HepG2 (cell line): ENCODE measurements around the gene VPS13D. TPM values are rescaled to one million over a fixed set of nuclear protein-coding genes. Genes with fewer than 3 reads are reported as not detected.

ENCODE experiments used
- EEA1 ChIP-seq: sonication (generic); formaldehyde crosslinking; IDR thresholded peaks from 2 replicates; pipeline ENCODE4 v1.5.1; 2020; ENCODE audit warnings: mild to moderate bottlenecking, missing genetic modification reagents, borderline replicate concordance
- HNRNPH1 ChIP-seq: fragments of 200-400 bp; formaldehyde crosslinking; optimal IDR thresholded peaks from 2 replicates; pipeline ENCODE3; 2017; ENCODE audit warnings: mild to moderate bottlenecking, low read depth, low read length
- KDM4B ChIP-seq: sonication (generic); formaldehyde crosslinking; IDR thresholded peaks from 2 replicates; pipeline ENCODE4 v1.4.0; 2020; ENCODE audit warnings: missing genetic modification reagents
- NFYB ChIP-seq: sonication (generic); formaldehyde crosslinking; IDR thresholded peaks from 2 replicates; pipeline ENCODE4 v1.4.0; 2020; ENCODE audit warnings: missing genetic modification reagents
- NPAS2 ChIP-seq: sonication (generic); formaldehyde crosslinking; IDR thresholded peaks from 2 replicates; pipeline ENCODE4 v1.8.0; 2022; ENCODE audit warnings: mild to moderate bottlenecking, missing genetic modification reagents, borderline replicate concordance
- PPARG ChIP-seq: conservative IDR thresholded peaks from 2 replicates; pipeline ENCODE4 v1.6.1; 2016; ENCODE audit warnings: missing biosample characterization, missing genetic modification reagents
- RELA ChIP-seq: sonication (generic); formaldehyde crosslinking; IDR thresholded peaks from 2 replicates; pipeline ENCODE4 v1.4.0; 2020; ENCODE audit warnings: missing genetic modification reagents
- TCF7L2 ChIP-seq: IDR thresholded peaks from 2 replicates; pipeline ENCODE4 v1.6.1; 2011; ENCODE audit warnings: mild to moderate bottlenecking, low read depth, low read length, moderate library complexity
- TEAD3 ChIP-seq: optimal IDR thresholded peaks from 2 replicates; pipeline ENCODE3; 2016; ENCODE audit warnings: borderline replicate concordance
- TMF1 ChIP-seq: sonication (generic); formaldehyde crosslinking; IDR thresholded peaks from 2 replicates; pipeline ENCODE4 v1.8.1; 2022; ENCODE audit warnings: low read depth, missing genetic modification reagents
- ZBTB20 ChIP-seq: sonication (generic); formaldehyde crosslinking; IDR thresholded peaks from 2 replicates; pipeline ENCODE4 v1.8.1; 2023; ENCODE audit warnings: missing genetic modification reagents, low read depth, mild to moderate bottlenecking, borderline replicate concordance
- ZIK1 ChIP-seq: sonication (generic); formaldehyde crosslinking; IDR thresholded peaks from 2 replicates; pipeline ENCODE4 v1.5.0; 2020; ENCODE audit warnings: mild to moderate bottlenecking, low read depth, missing genetic modification reagents, borderline replicate concordance
- ZKSCAN5 ChIP-seq: sonication (generic); formaldehyde crosslinking; IDR thresholded peaks from 2 replicates; pipeline ENCODE4 v1.5.1; 2020; ENCODE audit warnings: mild to moderate bottlenecking, missing genetic modification reagents
- ZNF20 ChIP-seq: sonication (generic); formaldehyde crosslinking; IDR thresholded peaks from 2 replicates; pipeline ENCODE4 v1.4.0; 2020; ENCODE audit warnings: mild to moderate bottlenecking, moderate library complexity, missing genetic modification reagents
- ZNF232 ChIP-seq: sonication (generic); formaldehyde crosslinking; IDR thresholded peaks from 2 replicates; pipeline ENCODE4 v1.4.0; 2020; ENCODE audit warnings: missing genetic modification reagents, borderline replicate concordance
- ZNF253 ChIP-seq: sonication (generic); formaldehyde crosslinking; IDR thresholded peaks from 2 replicates; pipeline ENCODE4 v1.8.0; 2022; ENCODE audit warnings: mild to moderate bottlenecking, missing genetic modification reagents, borderline replicate concordance
- ZNF256 ChIP-seq: sonication (generic); formaldehyde crosslinking; conservative IDR thresholded peaks from 2 replicates; pipeline ENCODE4 v1.4.0; 2020; ENCODE audit warnings: missing genetic modification reagents
- ZNF264 ChIP-seq: sonication (generic); formaldehyde crosslinking; IDR thresholded peaks from 2 replicates; pipeline ENCODE4 v1.4.0; 2020; ENCODE audit warnings: missing genetic modification reagents
- polyA plus RNA-seq, 8 experiments: library from polyadenylated mRNA; depleted of rRNA in 3 of 8; stranded (reverse) in 7 of 8; unstranded in 1 of 8; fragments of >200 nt; fragmentation: Illumina TruSeq in 4 of 8; extraction: Trizol in 4 of 8; gene quantifications; 2 replicates each; pipeline versions ENCODE4 v1.2.1 to v1.2.3, GENCODE V29; 2011 to 2016; ENCODE audit warnings: low read depth in 4 of 8, missing spikeins in 1 of 8, mixed read lengths in 1 of 8; ENCODE audit not compliant: insufficient read depth in 1 of 8
- total RNA-seq, 5 experiments: library from RNA; depleted of rRNA; stranded (reverse); fragments of >200 nt; fragmentation: Illumina TruSeq; extraction: Trizol; gene quantifications; 2 replicates each; pipeline ENCODE4 v1.2.3, GENCODE V29; 2016; ENCODE audit warnings: low read depth in 1 of 5
- TF ChIP-seq, protein P1 (sequence below): sonication (generic); formaldehyde crosslinking; IDR thresholded peaks from 2 replicates; pipeline ENCODE4 v1.4.0; 2020; ENCODE audit warnings: missing genetic modification reagents, mild to moderate bottlenecking, borderline replicate concordance
- TF ChIP-seq, protein P2 (sequence below): sonication (generic); formaldehyde crosslinking; IDR thresholded peaks from 2 replicates; pipeline ENCODE4 v1.4.0; 2020; ENCODE audit warnings: missing genetic modification reagents, borderline replicate concordance
- TF ChIP-seq, protein P3 (sequence below): sonication (generic); formaldehyde crosslinking; conservative IDR thresholded peaks from 2 replicates; pipeline ENCODE4 v1.8.0; 2022; ENCODE audit warnings: low read depth, missing genetic modification reagents

Gene VPS13D
- total and polyA plus RNA-seq, 2 of the 13 experiments (the other 11 are each of a cell fraction or from before 2014, with no cell fraction given), result 8.6 to 13.9 TPM

DNA sequence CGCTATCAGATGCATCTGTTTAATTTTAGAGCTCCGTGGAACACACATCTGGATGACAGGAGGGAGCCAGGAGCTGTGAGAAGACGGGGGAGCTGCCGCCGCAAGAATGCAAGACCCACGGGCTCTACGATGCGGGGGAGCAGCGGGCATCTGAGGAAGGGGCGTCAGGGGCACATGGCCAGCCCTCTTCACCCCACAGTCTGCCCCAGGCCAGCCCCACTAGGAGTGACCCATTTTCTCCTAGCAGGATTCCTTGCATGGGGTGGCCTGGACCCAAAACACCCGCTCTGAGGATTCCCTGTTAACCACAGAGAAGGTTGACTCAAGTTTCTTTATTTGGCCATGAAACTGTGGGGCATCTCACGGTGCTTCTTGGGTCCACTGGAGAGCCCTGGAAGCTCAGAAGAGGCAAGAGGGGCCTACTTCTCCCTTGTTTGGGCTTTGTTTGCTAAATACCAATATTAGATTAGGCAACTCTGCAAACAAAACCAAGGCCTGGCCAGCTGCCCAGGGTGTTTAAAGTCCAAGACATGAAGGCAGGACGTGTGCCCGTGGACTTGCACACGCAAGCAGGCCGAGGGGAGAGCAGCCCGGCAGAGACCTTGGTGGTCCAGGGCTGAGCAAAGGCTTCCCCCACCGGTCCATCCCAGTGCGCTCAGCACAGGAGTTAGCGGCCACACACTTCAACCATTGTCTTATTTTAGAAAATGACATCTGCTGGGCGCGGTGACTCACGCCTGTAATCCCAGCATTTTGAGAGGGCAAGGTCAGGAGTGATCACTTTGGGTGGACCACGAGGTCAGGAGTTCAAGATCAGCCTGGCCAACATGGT is 298.4 kb downstream of the VPS13D start (continued):
- TF ChIP-seq ZNF256 (CRISPR knock-in tag), result peak; percentile 60; the same call in 1 of the 2 replicates
- peak; percentile 99; the same call in 1 of the 2 replicates for TF ChIP-seq ZNF264
- peak; percentile 86; the same call in 1 of the 2 replicates for TF ChIP-seq ZBTB20 (CRISPR knock-in tag)
- TF ChIP-seq, protein P1, sequence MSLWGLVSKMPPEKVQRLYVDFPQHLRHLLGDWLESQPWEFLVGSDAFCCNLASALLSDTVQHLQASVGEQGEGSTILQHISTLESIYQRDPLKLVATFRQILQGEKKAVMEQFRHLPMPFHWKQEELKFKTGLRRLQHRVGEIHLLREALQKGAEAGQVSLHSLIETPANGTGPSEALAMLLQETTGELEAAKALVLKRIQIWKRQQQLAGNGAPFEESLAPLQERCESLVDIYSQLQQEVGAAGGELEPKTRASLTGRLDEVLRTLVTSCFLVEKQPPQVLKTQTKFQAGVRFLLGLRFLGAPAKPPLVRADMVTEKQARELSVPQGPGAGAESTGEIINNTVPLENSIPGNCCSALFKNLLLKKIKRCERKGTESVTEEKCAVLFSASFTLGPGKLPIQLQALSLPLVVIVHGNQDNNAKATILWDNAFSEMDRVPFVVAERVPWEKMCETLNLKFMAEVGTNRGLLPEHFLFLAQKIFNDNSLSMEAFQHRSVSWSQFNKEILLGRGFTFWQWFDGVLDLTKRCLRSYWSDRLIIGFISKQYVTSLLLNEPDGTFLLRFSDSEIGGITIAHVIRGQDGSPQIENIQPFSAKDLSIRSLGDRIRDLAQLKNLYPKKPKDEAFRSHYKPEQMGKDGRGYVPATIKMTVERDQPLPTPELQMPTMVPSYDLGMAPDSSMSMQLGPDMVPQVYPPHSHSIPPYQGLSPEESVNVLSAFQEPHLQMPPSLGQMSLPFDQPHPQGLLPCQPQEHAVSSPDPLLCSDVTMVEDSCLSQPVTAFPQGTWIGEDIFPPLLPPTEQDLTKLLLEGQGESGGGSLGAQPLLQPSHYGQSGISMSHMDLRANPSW, result peak; percentile 89; the same call in 1 of the 2 replicates
- TF ChIP-seq ZNF232 (CRISPR knock-in tag), result peak; percentile 56; the same call in 1 of the 2 replicates
- TF ChIP-seq ZIK1 (CRISPR knock-in tag), result no peak
- TF ChIP-seq, protein P2, sequence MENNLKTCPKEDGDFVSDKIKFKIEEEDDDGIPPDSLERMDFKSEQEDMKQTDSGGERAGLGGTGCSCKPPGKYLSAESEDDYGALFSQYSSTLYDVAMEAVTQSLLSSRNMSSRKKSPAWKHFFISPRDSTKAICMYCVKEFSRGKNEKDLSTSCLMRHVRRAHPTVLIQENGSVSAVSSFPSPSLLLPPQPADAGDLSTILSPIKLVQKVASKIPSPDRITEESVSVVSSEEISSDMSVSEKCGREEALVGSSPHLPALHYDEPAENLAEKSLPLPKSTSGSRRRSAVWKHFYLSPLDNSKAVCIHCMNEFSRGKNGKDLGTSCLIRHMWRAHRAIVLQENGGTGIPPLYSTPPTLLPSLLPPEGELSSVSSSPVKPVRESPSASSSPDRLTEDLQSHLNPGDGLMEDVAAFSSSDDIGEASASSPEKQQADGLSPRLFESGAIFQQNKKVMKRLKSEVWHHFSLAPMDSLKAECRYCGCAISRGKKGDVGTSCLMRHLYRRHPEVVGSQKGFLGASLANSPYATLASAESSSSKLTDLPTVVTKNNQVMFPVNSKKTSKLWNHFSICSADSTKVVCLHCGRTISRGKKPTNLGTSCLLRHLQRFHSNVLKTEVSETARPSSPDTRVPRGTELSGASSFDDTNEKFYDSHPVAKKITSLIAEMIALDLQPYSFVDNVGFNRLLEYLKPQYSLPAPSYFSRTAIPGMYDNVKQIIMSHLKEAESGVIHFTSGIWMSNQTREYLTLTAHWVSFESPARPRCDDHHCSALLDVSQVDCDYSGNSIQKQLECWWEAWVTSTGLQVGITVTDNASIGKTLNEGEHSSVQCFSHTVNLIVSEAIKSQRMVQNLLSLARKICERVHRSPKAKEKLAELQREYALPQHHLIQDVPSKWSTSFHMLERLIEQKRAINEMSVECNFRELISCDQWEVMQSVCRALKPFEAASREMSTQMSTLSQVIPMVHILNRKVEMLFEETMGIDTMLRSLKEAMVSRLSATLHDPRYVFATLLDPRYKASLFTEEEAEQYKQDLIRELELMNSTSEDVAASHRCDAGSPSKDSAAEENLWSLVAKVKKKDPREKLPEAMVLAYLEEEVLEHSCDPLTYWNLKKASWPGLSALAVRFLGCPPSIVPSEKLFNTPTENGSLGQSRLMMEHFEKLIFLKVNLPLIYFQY (CRISPR knock-in tag), result peak; percentile 90
- peak; percentile 93 for TF ChIP-seq KDM4B (CRISPR knock-in tag)
- 0 out of 2 replicates have a peak, but pooled peaks have one; percentile 22 for TF ChIP-seq NFYB (CRISPR knock-in tag)
- no peak for TF ChIP-seq ZKSCAN5 (CRISPR knock-in tag)
- TF ChIP-seq NPAS2 (CRISPR knock-in tag), result no peak
- no peak for TF ChIP-seq TCF7L2
- no peak for TF ChIP-seq HNRNPH1
- TF ChIP-seq RELA (CRISPR knock-in tag), result no peak
- TF ChIP-seq EEA1 (CRISPR knock-in tag), result no peak
- TF ChIP-seq PPARG (CRISPR knock-in tag), result peak; percentile 90
- 0 out of 2 replicates have a peak, but pooled peaks have one; percentile 15 for TF ChIP-seq TMF1 (CRISPR knock-in tag)
- TF ChIP-seq ZNF20 (CRISPR knock-in tag), result no peak
- TF ChIP-seq, protein P3, sequence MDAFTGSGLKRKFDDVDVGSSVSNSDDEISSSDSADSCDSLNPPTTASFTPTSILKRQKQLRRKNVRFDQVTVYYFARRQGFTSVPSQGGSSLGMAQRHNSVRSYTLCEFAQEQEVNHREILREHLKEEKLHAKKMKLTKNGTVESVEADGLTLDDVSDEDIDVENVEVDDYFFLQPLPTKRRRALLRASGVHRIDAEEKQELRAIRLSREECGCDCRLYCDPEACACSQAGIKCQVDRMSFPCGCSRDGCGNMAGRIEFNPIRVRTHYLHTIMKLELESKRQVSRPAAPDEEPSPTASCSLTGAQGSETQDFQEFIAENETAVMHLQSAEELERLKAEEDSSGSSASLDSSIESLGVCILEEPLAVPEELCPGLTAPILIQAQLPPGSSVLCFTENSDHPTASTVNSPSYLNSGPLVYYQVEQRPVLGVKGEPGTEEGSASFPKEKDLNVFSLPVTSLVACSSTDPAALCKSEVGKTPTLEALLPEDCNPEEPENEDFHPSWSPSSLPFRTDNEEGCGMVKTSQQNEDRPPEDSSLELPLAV, result no peak
- TF ChIP-seq TEAD3 (CRISPR knock-in tag), result peak; percentile 92
- TF ChIP-seq ZNF253 (CRISPR knock-in tag), result peak; percentile 89
